HG03457 (cell line): ENCODE measurements around the gene SH3GL3.

ENCODE experiments used
- ATAC-seq: cut with Tn5 transposase; IDR thresholded peaks from one replicate; pipeline ENCODE4 v1.9.1; 2021; ENCODE audit warnings: moderate number of reproducible peaks; ENCODE audit not compliant: unreplicated experiment

SH3GL3 gene

DNA sequence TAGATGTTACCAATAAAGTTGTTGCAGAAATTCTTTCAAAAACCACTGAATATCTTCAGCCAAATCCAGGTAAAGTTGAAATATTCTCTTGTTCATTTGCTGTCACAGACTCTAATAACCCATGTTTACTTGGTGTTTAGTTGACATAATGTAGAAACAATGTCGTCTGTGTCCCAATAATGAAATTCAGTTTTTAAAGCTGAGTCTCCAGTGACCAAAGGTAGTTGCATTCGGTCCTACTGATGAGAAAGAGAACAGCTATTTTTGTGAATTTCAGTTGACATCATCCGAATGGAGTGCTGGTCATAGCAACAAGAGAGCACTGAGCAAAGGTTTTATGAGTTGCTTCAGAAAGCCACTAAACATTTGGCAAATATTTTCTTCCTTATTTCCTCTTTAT, 118.0 kb downstream of the SH3GL3 start:
- no peak for ATAC-seq

DNA sequence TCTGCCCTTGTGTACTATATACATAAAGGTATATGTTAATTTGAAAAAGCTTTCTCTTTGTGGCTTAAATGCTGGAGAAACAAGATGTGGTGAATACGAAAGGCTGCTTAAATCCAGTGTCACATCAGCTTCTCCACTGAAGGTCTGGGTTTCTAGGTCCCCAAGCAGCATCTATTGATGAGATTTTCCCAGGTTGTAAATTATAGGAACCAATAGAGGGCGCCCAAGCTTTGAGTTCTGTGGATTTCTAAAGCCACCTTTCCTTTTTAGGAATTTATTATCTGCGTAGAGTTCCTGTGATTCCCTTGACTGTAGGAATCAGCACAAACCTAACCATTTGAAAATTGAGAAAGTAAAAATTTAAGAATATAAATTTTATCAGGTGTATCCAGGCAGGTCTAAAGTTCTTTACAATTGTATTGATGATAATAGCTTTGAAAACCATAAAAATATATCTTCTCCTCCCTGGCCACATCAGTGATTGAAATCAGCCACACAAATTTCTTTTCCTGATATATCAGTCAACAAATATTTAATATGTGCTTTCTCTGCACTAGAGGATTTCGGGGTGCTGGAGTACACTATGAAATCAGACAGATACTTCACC, 118.5 kb downstream of the SH3GL3 start:
- no peak for ATAC-seq

DNA sequence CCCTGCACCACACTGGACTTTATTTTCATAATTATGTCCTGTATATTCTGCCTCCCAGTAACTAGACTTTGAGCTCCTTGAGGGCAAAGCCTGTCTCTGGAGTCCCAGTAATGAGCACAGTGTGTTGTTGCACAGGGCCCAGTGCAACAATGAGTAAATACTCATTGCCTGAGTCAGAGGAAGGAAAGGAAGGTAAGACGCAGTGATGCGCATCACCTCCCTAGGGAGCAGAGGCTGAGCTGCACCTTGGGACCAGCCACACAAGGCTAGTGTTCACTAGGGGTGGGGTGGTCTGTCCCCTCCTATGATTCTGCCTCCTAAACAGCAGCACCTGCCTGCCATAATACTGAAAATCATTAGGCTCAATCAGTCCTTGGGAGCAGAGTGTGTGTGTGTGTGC, 120.2 kb downstream of the SH3GL3 start:
- ATAC-seq, result no peak

DNA sequence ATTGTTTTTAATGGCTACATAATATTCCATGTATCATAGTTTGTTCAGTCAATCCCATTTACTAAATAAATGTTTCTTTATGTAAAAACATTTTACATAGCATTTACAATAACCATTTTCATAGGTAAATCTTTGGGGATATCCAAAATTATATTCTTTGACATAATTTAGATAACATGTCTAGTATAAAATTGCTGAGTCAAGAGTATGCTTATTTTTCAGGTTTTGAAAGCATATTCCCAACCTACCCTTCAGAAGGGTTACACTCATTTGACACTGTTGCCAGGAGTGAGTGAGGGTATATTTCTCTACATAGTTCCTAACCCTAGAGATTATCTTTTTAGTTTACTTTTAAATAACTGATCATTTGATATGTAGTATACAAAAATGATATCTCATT, 122.2 kb downstream of the SH3GL3 start:
- no peak for ATAC-seq

DNA sequence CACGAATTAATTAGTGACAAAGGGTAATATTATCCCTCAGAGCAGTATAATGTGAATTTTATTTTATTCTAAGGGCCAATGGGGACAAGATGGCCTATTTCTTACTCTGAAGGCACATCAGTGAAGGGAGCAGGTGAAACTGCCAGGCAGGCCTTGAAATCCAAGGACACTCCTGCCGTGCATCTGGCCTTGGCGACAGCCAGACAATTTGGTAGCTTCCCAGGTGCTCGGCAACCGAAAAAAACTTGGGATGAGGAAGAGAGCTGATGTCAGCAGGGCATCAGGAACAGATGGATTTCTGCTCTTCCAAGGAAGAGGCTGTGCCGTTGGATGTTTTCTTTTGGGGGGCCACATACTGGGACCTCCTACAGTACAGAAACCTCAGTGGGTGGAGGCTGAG, 123.6 kb downstream of the SH3GL3 start:
- ATAC-seq, result no peak

DNA sequence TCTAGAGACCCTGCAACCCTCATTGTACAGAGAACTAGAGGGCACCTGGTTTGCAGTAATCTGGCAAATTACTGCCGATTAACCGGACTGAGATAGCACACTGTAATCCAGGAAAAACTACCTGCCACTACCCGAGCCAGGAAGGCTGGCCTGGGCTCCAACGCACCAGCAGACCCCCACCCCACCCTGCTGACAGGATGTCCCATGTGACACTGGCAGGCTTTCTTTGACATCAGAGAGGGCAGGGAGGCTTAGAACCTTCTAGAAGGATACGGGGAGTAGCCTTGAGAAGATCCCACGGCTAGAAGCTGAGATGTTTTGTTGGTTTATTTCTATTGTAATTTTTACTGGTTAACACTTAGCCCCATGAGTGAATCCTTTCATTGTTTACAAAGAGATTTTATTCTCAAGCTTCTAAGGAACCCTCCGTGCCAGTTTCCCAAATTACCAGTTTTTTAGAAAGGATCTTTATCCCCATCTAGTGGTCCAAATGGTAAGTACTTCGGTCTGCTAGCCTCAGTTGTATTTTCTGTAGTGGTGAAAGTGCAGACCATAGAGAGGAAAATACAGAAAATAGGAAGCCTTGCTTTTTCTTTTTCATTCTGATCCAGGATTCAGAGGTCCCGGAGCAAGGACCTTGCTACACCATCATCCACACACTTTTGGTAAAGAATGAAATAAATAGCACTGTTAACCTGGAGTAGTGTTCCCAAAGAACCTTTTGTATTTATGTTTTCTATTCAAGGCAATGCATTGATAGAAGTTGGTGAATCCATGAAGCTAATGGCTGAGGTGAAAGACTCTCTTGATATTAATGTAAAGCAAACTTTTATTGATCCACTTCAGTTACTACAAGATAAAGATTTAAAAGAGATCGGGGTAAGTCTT, 124.9 kb downstream of the SH3GL3 start:
- ATAC-seq, result no peak

DNA sequence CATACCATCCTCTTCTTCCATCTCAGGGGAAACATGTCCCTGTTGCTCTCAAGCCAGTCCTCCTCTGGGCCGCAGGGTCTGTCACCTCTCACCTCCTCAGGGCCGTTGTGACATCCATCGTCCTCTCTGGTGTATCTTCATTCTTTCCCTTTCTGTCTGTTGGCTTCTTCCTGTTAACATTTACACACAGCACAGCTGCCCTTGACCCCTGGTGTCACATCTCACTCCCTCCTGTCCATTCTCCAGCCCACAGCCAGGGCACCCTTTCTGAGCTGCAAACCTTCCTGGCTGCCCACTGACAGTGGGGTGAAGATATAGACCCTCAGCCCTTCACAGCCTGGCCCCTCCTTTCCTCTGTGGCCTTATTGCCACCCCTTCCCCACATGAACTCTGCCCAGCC, 127.2 kb downstream of the SH3GL3 start:
- ATAC-seq, result no peak

DNA sequence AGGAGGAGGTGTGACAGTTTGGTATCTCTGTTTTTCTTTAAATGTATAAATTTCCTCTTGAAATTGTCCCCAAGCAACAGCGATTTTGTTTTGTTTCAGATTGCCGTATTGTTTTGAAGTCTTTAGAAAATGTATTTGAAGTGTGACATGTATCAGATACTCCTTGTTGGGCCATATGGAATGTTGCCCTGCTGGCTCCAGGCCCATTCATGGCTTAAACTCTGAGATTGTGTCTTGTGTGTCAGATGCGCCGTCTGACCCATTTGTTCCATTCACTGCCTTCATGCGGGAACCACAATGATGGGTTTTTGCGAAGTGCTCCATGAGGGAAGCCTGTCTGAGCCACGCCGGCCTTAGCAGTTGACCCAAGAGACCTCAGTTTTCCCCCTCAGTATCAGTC, 131.6 kb downstream of the SH3GL3 start:
- ATAC-seq, result no peak

DNA sequence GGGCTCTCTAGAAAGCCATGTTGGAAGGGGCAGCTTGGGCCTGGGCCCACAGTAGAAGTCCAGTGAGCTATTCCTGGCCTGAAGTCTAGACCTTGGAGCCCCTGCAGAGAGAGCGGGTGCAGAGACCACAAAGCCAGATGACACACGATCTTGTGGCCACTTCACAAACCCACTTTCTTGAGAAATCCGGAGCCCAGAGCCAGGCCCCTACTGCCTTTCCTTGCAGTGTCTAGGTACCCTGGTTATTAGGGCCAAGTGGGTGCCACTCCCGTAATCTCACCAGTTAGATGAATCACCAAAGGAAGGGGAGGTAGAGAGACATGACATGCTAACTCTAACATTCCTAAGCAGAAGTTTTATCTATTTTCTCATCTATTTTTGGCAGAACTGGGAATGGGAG, 134.2 kb downstream of the SH3GL3 start:
- no peak for ATAC-seq

DNA sequence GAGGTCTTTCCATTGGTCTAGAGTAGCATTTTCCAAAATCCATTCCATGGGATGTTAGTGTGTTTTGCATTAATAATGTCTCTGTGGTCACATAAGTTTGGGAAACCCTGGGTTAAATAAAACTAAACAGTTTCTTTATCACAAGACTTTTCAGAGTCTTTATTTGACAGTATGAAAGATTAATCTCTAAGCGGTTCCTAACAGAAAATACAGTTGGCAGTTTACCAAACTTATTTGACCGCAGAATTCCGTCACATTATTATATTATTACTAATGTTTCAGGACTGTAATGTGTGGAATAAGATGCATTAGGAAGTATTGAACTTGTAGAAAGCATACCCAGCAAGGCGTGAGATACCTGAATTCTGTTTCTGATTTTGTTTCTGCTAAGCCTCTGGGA, 135.2 kb downstream of the SH3GL3 start:
- ATAC-seq, result no peak

DNA sequence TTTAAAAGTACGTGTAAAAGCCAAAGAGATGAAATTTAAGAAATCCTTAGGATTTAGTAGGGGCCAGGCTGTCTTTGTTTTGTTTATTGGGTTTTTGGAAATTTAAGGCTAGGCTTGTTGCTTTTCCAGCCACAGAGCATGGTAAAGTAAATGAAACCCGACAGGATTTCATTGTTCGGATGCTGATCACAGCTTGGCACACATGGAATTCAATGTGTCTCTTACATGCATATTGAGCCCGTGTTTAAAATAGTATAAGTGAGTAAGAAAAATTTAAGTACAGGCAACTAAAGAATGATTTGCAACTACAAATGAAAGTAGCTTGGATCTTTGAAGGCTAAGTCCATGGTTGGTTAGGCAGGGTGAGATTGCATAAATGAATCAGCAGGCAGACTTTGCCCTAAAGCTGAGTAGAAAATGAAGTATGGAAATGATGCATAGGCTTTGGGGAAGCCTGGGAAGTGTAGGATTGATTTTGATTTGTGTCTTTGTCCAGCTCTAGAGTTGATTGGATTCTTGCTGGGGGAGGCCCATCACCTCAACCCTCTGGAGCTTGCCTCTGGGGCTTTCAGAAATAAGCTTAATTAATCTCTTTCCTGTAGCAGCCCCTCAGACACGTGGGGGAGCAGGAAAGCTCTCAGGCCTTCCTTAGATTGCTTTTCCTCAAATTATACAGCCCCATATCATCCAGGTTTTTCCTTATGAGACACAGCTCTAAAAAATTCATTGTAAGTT, 138.6 kb downstream of the SH3GL3 start:
- ATAC-seq, result no peak

DNA sequence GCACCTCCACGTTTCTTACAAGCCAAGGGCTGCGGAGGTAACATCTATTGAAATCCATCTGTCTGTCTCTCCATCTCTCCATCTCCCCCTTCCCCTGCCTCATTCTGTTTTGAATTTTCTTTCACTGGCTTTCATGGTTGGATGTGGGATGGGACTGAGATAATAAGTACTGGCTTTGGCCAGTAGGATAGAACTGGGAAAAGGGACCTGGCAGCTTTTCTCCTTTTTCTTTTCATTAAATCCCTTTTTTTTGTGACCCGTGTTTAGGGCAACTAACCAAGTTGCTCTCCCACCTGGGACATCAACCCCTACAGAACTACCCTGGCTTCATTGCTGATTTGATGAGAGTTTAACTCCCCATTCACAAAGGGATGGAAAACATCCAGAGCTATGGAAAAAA, 139.9 kb downstream of the SH3GL3 start:
- ATAC-seq, result no peak

DNA sequence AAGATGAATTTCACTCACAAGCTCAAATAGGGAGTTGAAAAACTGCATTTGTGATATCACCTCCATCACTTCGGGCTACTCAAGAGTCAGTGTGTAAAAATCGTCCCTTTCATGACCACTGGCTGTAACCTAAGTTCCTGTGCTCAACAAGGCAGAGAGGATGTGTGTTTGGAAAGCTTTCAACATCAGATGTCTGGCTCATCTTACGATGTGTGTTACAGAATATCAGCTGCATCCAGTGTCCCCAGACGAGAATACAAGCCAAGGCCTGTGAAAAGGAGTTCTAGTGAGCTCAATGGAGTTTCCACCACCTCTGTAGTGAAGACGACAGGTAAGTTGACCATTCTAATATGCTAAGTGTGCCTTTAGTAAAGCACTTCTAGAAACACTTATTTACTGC, 141.3 kb downstream of the SH3GL3 start:
- no peak for ATAC-seq

DNA sequence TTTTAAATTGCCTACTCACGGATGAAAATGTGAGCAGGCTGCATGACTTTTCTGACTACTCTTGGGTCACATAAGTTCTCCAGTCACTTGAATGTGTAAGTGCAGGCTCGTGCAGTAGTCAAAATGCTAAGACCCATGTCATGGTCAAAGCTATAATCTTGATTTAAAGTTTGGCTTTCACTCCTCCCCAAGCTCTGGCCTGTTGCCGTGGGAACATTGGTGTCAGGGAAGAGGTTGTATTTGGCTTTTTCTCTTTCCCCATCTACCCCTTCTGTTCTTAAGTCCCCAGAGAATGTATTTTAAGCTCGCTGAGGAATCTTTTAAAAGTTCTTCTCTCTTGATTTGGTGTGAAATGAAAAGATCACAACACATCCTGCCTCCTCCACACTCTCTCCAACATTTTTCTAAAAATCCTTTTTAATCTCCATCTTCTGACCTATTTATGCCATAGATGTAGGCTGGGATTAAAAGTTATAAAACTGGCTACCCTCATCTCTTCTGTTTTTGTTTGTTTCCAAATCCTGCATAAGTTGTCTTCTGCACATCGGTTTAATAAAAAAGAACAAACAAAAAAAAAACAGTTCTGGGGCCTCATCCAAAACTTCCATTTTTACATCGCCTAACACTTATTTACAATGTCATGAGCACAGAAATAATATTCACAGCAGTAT, 145.4 kb downstream of the SH3GL3 start:
- no peak for ATAC-seq

DNA sequence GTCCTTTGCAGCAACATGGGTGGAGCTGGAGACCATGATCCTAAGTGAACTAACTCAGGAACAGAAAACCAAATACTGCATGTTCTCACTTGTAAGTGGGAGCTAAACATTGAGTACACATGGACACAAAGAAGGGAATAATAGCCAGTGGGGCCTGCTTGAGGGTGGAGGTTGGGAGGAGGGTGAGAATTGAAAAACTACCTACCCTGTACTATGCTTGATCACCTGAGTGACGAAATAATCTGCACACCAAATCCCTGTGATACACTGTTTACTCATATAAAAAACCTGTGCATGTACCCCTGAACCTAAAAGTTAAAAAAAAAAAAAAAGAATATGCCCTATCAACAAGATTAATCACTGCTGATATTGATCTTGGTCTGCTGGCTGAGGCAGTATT, 148.1 kb downstream of the SH3GL3 start:
- no peak for ATAC-seq

DNA sequence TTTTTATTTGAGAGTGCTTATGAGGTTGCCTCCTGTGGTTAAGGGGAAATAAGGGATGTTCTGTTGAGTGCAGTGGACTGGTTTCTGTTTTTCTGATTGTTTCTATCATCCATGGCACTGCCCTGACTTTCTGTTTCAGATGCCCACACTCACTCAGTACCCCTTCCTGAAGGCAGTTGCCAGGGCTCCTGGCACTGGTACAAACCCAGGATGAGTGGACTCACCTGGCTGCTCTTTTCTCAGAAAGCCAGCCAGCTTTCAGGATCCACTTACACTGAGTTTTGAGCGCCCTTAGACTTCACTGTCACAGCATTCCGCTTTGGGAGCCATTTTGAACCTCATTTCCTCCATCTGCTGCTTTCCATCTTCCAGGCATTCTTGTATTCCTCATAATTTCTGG, 150.9 kb downstream of the SH3GL3 start:
- ATAC-seq, result no peak

DNA sequence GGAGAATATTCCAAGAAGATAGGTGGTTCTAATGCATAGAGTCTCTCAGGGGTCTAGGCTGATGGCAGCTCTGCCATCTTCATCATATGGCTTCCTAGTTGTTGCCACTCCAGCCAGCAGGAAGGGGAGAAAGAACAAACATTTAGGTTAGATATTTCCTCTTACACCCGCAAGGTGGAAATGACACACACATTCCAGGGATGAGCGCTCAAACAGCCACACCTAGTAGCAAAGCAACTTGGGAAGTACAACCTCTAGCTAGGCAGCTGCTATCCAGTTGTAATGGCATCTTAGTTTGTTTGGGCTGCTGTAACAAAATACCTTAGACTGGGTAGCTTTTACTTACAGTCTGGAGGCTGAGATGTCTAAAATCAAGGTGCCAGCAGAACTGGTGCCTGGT, 154.9 kb downstream of the SH3GL3 start:
- no peak for ATAC-seq

DNA sequence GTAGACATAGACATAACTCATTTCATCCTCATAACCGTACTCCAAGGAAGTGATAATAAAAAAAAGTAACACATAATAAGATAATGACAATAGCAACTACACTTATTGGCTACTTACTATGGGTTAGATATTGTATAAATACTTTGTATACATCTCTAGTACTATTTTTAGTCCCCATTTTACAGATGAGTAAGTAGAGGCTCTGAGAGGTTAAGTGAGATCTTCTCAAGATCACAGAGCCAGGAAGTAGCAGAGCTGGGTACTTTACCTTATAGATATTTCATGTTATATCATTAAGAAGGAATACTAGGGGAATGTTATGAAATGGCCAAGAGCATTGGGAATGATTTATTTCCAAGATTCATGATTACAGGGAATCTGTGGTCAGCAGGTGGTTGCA, 157.4 kb downstream of the SH3GL3 start:
- no peak for ATAC-seq

DNA sequence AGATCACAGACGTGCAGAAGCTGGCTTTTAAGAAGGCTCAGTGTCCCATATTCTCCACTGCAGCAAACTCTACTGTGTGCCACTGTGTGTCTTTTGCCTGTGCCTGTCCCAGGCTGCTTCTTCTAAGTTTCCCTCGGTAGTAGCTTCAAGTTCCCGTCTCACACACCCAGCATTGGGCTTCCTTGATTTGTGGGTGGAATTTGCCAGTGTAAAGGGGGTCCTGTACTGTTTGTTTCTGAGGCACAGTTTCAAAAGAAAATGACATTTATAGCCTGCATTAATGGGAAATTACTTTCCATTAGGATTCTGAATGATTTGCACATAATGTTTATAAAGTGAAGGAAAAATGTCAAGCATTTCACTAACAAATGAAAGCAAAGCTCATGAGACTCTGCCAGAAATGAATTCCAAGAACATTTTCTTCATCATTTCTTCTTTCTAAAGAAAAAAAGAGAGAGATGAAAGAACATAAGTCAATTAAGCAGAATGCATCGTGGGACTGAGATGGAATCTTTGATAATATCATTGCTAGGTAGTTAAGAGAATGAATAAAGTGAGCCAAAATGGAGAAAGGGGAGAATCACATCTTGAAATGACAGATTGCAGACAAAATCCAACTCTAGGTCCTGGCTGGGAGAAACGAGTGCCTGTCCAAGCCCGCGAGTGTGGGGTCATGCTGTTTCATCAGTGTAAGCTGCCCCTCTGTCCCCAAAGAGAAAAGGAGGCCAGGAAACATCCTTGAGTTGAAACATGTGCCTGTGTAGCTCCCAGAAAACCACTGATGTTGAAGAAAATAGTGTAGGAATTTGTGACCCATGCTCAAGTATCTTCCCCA, 158.2 kb downstream of the SH3GL3 start:
- no peak for ATAC-seq

DNA sequence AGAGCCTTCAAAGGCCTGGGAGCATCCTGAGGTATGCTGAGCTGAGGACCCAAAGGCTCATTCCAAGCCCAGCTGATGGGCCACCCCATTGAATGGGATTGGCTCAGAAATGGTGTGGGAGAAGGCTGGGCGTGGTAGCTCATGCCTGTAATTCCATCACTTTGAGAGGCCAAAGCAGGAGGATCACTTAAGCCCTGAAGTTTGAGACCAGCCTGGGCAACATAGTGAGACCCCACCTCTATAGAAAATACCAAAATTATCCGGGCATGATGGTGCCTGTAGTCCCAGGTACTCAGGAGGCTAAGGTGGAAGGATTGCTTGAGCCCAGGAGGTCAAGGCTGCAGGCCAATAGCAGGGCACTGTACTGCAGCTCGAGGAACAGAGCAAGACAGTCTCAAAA, 163.0 kb downstream of the SH3GL3 start:
- ATAC-seq, result no peak
